GM12891 (cell line): ENCODE measurements around the gene GPC6.

Source experiments
- POLR2A ChIP-seq: IDR thresholded peaks from 2 replicates; pipeline ENCODE4 v1.6.1; 2011; ENCODE audit warnings: low read depth, low read length, control low read depth
- POLR2AphosphoS5 ChIP-seq: IDR thresholded peaks from 2 replicates; pipeline ENCODE4 v1.6.1; 2011; ENCODE audit warnings: low read depth, low read length, control low read depth
- SPI1 ChIP-seq: IDR thresholded peaks from 2 replicates; pipeline ENCODE4 v1.6.1; 2011; ENCODE audit warnings: low read depth, low read length, control low read depth
- TAF1 ChIP-seq: IDR thresholded peaks from 2 replicates; pipeline ENCODE4 v1.6.1; 2011; ENCODE audit warnings: low read depth, low read length, control low read depth

GRCh38 chr13:93620181-93620765 lies 393.7 kb downstream of the GPC6 start:
- TF ChIP-seq SPI1, result no peak
- TF ChIP-seq POLR2A, result no peak
- no peak for TF ChIP-seq TAF1
- TF ChIP-seq POLR2AphosphoS5, result no peak
